GM19099 (cell line): ENCODE data around the gene SHC4.

Experiments used
- POLR2A ChIP-seq: IDR thresholded peaks from 3 replicates; pipeline ENCODE4 v1.6.1; 2011; ENCODE audit warnings: low read depth; ENCODE audit not compliant: insufficient read length; ENCODE audit errors: extremely low read depth

Gene SHC4

DNA sequence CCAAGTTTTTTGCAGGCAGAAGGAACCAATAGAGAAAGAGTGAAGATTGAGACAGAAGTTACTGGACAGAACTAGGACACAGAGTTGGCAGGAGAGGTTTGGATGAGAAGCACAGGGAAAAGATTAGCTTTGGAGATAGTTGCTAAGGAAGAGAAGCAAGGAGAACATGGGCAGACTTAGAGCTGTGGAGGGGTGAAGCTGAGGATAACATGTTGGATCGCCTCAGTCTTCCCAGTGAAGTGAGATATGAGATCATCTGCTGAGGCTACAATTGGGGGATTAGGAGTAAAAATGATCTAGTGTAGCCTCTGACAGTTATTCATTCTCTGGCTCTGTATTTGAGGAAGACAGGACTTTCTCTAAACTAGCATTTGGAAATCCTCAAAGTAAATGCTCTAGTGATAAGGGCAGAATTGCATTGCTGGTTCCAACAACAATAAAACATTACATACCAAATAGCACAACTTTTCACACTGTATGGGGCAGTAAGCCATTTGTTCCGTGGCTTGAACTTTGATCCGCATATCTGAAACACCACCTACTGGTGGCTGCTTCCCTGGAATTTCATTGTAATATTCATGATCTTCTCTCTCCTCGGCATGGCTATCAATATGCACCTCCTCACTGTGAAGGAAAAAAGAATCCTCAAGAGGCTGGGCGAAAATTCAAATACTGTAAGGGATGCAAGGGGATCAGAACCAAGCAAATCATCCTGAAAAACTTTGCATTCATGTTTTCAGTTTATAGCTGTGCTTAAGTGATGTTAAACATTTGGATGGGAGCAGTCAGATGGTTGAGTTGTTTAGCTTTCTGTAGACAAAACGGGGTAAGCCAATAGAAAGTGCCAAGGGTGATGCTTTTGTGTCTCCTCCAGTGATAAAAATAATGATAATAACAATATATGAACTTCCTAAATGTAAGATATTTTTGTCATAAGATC lies 107.9 kb downstream of the SHC4 start:
- no peak for TF ChIP-seq POLR2A

DNA sequence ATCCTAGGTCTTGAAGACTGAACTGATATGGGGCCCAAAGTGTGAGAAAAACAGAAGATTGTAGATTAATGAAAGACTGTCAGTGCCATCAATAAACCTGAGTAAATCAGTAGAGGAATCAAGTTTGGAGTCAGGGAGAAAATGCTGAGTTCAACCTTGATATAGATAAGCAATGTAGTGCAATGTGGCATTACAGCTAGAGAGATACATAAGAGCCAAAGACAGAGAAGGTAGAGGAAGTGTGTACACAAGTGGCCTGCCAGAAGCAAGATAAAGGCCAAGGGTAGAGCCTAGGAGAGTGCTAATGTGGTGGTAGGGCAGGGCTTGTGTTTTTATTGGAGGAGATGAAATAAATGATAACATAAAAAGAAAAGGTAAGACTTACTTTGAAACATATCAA lies 111.8 kb downstream of the SHC4 start:
- no peak for TF ChIP-seq POLR2A

DNA sequence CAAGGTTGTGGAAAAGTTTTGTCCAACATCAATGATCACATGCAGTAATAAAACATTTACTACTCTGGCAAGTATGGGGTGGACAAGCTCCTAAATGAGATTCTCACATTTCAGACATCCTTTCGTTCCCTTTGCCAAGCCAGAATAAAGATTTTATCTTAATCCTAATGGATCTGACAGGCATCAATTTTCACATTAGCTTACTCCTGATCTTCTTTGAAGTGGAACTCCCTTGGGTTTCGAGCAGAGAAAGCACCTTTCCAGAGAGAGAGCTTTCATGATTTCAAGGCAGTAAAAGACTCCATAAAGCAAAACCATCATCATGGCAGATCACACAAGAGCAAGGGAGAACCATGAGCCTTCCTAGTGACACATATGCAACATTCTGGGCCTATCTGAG lies 113.1 kb downstream of the SHC4 start:
- no peak for TF ChIP-seq POLR2A

- no peak for TF ChIP-seq POLR2A
Observed at GRCh38 chr15:48845123-48845522, 118.6 kb downstream of the SHC4 start.

DNA sequence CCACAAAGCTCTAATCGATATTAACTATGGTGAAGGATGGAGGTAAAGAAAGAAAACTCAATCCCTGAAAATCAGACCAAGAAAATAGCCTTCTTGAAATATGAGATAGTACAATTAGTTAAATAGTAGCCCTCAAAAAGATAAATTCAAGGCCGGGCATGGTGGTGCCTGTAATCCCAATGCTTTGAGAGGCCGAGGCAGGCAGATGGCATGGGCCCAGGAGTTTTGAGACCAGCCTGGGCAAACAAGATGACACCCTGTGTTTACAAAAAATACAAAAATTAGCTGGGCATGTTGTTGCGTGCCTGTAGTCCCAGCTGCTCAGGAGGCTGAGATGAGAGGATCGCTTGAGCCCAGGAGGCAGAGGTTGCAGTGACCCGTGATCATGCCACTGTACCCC lies 121.2 kb downstream of the SHC4 start:
- TF ChIP-seq POLR2A: no peak

DNA sequence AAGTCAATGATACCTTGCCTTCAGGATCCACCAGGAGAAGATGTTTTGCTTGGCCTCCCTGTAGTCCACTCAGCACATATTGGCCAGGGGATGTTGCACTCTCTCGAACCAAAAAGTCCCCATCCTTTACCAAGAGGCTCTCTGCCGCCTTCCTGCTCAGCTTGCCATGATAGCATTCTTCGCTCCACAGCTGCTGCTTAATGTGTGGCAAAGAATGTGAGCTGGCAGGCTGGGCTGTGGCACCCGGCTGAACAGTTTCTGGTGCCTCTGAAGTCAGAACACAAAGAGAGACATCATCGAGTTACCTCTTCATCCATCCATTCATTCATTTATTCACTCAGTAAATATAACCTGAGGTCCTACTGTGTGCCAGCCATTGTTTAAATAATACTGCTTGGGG lies 129.0 kb downstream of the SHC4 start:
- TF ChIP-seq POLR2A: no peak

- no peak for TF ChIP-seq POLR2A
Observed at GRCh38 chr15:48833526-48834239, 130.0 kb downstream of the SHC4 start.

DNA sequence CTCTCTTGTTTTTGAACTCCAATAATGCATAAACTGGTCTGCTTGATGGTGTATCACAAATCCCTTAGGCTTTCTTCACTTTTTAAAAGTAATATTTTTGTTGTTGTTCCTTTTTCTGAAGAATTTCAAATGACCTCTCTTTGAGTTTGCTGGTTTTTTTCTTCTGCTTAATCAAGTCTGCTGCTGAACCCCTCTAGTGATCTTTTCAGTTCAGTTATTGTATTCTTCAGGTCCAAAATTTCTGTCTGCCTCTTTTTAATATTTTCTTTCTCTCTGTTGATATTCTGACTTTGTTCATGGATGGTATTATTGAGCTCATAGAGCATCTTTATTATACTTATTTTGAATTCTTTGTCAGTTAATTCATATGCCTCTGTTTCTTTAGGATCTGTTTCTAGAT lies 131.1 kb downstream of the SHC4 start:
- no peak for TF ChIP-seq POLR2A

- TF ChIP-seq POLR2A: no peak
Observed at GRCh38 chr15:48828906-48829305, 134.8 kb downstream of the SHC4 start.

- no peak for TF ChIP-seq POLR2A
Observed at GRCh38 chr15:48828471-48828870, 135.2 kb downstream of the SHC4 start.

GRCh38 chr15:48825075-48825474 lies 138.6 kb downstream of the SHC4 start:
- TF ChIP-seq POLR2A: no peak

- TF ChIP-seq POLR2A: no peak
Observed at GRCh38 chr15:48823706-48824105, 140.0 kb downstream of the SHC4 start.

DNA sequence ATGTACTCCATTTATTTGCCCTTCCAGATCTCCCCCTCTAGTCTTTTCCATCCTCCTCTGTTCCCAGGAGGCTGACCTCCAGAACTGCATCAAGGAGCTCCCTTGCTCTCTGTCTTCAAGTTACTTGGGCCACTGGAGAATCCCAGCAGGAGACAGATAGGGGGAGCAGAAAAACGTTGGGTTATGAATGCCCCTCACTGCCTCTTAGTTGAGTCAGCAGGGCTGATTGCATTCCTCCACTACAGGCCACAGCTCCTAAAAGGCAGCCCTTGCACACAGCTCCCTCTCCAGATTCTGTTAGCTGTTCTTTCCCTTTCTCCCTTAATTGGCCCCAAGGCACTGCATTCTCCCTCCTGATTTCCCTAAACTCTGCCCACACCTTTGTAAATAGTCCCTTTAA lies 140.5 kb downstream of the SHC4 start:
- TF ChIP-seq POLR2A: no peak

GRCh38 chr15:48814286-48814685 lies 149.4 kb downstream of the SHC4 start:
- no peak for TF ChIP-seq POLR2A

- no peak for TF ChIP-seq POLR2A
Observed at GRCh38 chr15:48811325-48811958, 152.3 kb downstream of the SHC4 start.

DNA sequence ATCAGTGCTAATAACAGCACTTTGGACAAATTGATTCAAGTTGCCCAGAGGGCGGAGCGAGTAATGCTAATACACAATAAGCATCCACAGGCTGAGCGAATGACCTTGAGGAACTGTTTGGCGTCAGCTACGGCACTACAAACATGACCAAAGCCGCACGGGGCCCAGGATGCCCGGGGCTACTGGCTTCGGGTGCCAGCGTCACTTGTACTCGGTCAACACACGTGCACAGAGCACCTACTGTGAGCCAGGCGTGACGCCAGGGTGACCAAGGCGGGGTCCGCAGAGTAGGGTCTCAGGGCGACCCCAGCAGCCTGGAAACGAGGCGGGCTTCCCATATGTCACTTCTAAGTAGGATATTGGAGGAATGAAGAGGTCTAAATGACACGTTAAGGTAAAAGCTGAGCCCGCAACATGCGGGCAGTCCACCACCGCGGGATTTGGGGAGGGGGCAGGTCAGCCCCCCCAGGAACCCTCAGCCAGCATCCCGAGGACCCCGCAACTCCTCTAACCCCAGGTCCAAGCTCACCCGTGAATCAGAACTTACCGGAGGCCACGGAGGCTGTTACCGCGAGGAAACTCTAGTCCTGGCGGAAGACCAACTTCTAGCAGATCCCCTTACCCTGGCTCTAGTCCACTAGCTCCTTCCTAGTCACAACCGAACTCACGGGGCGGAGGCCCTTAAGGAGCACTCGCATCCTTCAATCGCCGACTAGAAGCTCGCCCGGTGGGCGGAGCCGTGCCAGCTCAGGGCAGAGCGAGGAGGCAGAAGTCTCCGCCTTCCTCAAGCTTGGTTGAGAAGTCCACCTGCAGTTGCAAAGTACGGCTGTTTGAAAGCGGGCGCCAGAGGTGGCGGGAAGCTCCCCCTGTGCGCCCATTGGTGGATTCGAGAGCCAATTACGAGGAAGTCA lies 153.1 kb downstream of the SHC4 start, which contains the start of gene CEP152:
CEP152 (minus strand) TSS at position 656 of the 911 bp plus-strand sequence. CDS start 5,420 bp downstream, outside the sequence.
- peak; percentile 78 for TF ChIP-seq POLR2A
